WERI-Rb-1 (cell line): ENCODE results near the gene MKRN2OS.
A peak's percentile ranks its signal among the peaks of the same experiment; 100 is the strongest.

Experiments used
- DNase-seq: peaks from one replicate; pipeline ENCODE4 v3.0.0-alpha.2; 2020
- H3K27ac ChIP-seq: fragments of 250-450 bp; sonication (Bioruptor Pico); 2 replicates; pipeline ENCODE4 v1.5.1; 2020; ENCODE audit warnings: mild to moderate bottlenecking, moderate library complexity
- H3K27me3 ChIP-seq: fragments of 250-450 bp; sonication (Bioruptor Pico); 2 replicates; pipeline ENCODE4 v1.5.1; 2021; ENCODE audit warnings: mild to moderate bottlenecking, low read depth, moderate library complexity; ENCODE audit not compliant: insufficient read depth, severe bottlenecking
- H3K36me3 ChIP-seq: fragments of 250-450 bp; sonication (Bioruptor Pico); 2 replicates; pipeline ENCODE4 v1.5.1; 2020; ENCODE audit warnings: mild to moderate bottlenecking, moderate library complexity
- H3K4me3 ChIP-seq: 2 replicates; pipeline ENCODE4 v1.5.1; 2011; ENCODE audit warnings: low read depth, mild to moderate bottlenecking, control low read depth, low read length
- H3K9me3 ChIP-seq: fragments of 250-450 bp; sonication (Bioruptor Pico); 2 replicates; pipeline ENCODE4 v1.5.1; 2021; ENCODE audit warnings: mild to moderate bottlenecking, moderate library complexity; ENCODE audit not compliant: severe bottlenecking
- CTCF ChIP-seq: IDR thresholded peaks from 2 replicates; pipeline ENCODE4 v1.5.1; 2011; ENCODE audit warnings: low read depth, mild to moderate bottlenecking, control low read depth, inconsistent platforms, low read length

Gene MKRN2OS

GRCh38 chr3:12545473-12545791 is at the start of gene MKRN2OS:
MKRN2OS (minus strand) TSS chr3:12545499; CDS start chr3:12545464, 35 bp downstream.
- Histone ChIP-seq H3K27me3 (no peaks in the 10 kb centered on the region), H3K27ac (no peak within 1 kb of the TSS), H3K36me3 (no peaks in the 10 kb centered on the region), H3K4me3 (peak within 1 kb of the TSS; percentile 25), H3K9me3 (no peaks in the 10 kb centered on the region)
- no peak for TF ChIP-seq CTCF
- DNase-seq, result peak; percentile 31

- no peak overlapping the region for H3K27ac ChIP-seq
- H3K36me3 ChIP-seq, result peaks cover 90% of the 10 kb centered on the region
- no peaks in the 10 kb centered on the region for H3K27me3 ChIP-seq
- DNase-seq, result no peak
- TF ChIP-seq CTCF, result no peak
- no peak overlapping the region for H3K4me3 ChIP-seq
- H3K9me3 ChIP-seq, result no peaks in the 10 kb centered on the region
Observed at GRCh38 chr3:12593473-12593872, 48.2 kb upstream of the MKRN2OS start.

GRCh38 chr3:12591997-12592715 is 46.9 kb upstream of the MKRN2OS start:
- Histone ChIP-seq H3K27ac (no peak overlapping the region), H3K9me3 (no peaks in the 10 kb centered on the region), H3K27me3 (no peaks in the 10 kb centered on the region), H3K36me3 (peaks cover 86% of the 10 kb centered on the region), H3K4me3 (no peak overlapping the region)
- DNase-seq, result no peak
- TF ChIP-seq CTCF, result no peak

DNA sequence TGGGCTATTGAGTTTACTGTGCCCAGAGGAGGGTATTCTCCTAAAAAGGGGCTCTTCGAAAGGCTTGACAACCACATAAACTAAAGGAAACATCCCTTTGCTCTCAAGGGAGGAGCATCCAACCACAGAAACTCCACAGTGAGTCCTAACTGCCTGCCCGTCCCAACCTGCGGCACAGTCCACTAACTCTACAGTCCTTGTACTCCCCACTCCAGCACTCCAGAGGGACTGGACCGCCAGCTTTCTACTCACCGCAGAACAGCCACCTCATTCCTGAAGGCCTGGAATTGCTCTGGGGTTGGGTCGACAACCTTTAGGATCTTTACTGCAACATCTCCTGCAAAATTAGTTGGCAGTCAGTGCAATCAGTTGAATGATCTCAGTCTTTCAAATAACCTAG is 46.2 kb upstream of the MKRN2OS start:
- DNase-seq, result no peak
- no peak overlapping the region for H3K4me3 ChIP-seq
- H3K9me3 ChIP-seq, result no peaks in the 10 kb centered on the region
- no peak for TF ChIP-seq CTCF
- no peaks in the 10 kb centered on the region for H3K27me3 ChIP-seq
- no peak overlapping the region for H3K27ac ChIP-seq
- H3K36me3 ChIP-seq, result peaks cover 87% of the 10 kb centered on the region

DNA sequence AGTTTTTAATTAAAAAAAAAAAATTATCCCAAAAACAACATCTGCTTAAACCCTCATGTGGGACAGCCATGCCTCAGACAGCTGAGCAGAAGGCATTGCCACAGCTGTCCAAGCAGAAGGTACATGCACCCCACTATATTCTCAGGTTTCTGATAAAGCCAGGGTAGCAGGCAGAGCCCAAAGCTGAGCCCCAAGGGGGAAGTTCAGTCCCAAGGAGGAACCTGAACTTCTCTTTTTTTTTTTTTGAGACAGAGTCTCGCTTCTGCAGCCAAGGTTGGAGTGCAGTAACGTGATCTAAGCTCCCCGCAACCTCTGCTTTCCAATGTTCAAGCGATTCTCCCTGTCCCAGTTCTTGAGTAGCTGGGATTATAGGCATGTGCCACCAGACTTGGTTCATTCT is 44.8 kb upstream of the MKRN2OS start:
- no peak for TF ChIP-seq CTCF
- H3K36me3 ChIP-seq, result peaks cover 88% of the 10 kb centered on the region
- H3K27ac ChIP-seq, result no peak overlapping the region

More for the DNA sequence above, 44.8 kb upstream of the MKRN2OS start:
- no peaks in the 10 kb centered on the region for H3K9me3 ChIP-seq
- no peak for DNase-seq
- H3K4me3 ChIP-seq, result no peak overlapping the region
- no peaks in the 10 kb centered on the region for H3K27me3 ChIP-seq
